ENCODE measurements around the gene PRPF6.

PRPF6 gene

DNA sequence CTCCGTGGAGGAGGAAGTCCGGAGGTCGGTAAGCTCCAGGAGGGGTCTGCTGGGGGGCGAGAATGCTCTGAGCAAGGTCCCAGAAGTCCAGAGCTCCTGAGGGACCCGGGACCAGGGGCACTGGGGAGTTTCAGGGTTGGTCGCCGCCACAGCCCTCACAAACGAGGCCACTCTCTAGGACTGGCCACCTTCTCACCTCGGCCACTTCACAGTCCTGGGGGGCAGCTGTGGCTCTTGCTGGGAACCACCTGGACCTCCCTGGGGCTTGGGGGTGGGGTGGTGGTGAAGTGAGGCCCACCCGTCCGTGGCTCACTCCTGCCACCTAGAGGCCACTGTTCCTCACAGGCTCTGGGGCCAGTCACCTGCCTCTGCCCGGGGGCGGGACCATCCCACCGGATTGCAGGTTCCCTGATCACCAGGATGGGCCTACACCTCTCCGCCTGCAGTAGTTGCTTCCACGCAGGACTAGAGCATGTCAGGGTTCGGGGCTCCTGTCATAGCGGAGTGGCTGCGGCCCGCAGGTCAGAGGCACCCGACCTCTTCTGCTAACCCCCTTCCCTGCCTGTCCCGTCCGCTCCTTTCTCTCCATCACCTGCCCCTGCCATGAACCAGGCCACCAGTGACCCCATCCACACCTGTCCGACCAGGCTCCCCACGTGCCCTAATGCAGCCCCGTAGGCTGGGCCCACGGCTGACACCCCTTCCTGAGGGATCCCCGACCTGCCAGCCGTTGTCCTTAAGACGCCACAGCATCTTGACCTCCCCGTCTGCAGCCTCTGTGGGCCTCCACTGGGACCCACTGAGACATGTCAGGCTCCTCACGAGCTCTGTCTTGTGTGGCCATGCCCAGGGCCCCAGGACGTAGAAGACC, 76.9 kb downstream of the PRPF6 start:
- Histone ChIP-seq H3K9me3 (ENCODE audit: control insufficient read depth in 1 of 2, low read length in 2 of 2) (no peaks in the 10 kb centered on the region), H3K36me3 (ENCODE audit: control insufficient read depth in 1 of 2, insufficient read depth in 2 of 2, low read length in 2 of 2) (no peaks in the 10 kb centered on the region), H3K4me1 (ENCODE audit: control insufficient read depth in 1 of 2, insufficient read depth in 2 of 2, low read length in 2 of 2) (peaks cover 10 to 11% of the 10 kb centered on the region in 2 donors), H3K9ac (ENCODE audit: low read depth in 1 of 2, low read length in 2 of 2) (no peak overlapping the region), H3K4me3 (ENCODE audit: low read depth in 1 of 2, low read length in 2 of 2) (peak overlapping the region; percentile 9 to 16), H3K27me3 (ENCODE audit: control insufficient read depth in 1 of 2, insufficient read depth in 2 of 2, low read length in 2 of 2) (peaks cover 33 to 40% of the 10 kb centered on the region in 2 donors), H3K27ac (ENCODE audit: low read depth, low read length) (no peak overlapping the region)

- Histone ChIP-seq H3K4me3 (ENCODE audit: low read depth in 1 of 2, low read length in 2 of 2) (no peak overlapping the region), H3K9me3 (ENCODE audit: control insufficient read depth in 1 of 2, low read length in 2 of 2) (no peaks in the 10 kb centered on the region), H3K27ac (ENCODE audit: low read depth, low read length) (no peak overlapping the region), H3K36me3 (ENCODE audit: control insufficient read depth in 1 of 2, insufficient read depth in 2 of 2, low read length in 2 of 2) (no peaks in the 10 kb centered on the region), H3K4me1 (ENCODE audit: control insufficient read depth in 1 of 2, insufficient read depth in 2 of 2, low read length in 2 of 2) (peaks cover 11 to 14% of the 10 kb centered on the region in 2 donors), H3K27me3 (ENCODE audit: control insufficient read depth in 1 of 2, insufficient read depth in 2 of 2, low read length in 2 of 2) (peaks cover 30 to 35% of the 10 kb centered on the region in 2 donors), H3K9ac (ENCODE audit: low read depth in 1 of 2, low read length in 2 of 2) (no peak overlapping the region)
These were observed 77.6 kb downstream of the PRPF6 start for GRCh38 chr20:64058536-64058935.

DNA sequence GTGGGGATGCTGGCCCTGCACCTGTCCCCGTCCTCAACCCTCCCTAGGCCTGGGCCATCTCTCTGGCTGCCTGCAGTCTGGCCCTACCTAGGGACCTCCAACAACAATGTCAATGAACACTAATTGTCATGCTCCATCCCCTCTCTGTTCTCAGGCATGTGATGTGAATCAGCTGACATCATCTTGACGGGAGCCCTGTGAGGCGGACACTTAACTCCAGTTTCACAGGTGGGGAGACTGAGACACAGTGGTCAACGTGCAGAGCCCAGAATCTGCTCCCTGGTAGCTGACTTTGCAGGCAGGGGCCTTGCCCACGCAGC, 81.3 kb downstream of the PRPF6 start:
- no peak overlapping the region for H3K27ac ChIP-seq (ENCODE audit: low read depth, low read length)
- H3K4me3 ChIP-seq (ENCODE audit: low read depth in 1 of 2, low read length in 2 of 2) = peak overlapping the region; percentile 54 to 67
- no peaks in the 10 kb centered on the region for H3K9me3 ChIP-seq (ENCODE audit: control insufficient read depth in 1 of 2, low read length in 2 of 2)
- peaks cover 18 to 36% of the 10 kb centered on the region in 2 donors for H3K4me1 ChIP-seq (ENCODE audit: control insufficient read depth in 1 of 2, insufficient read depth in 2 of 2, low read length in 2 of 2)
- peak overlapping the region; percentile 32 to 63 for H3K9ac ChIP-seq (ENCODE audit: low read depth in 1 of 2, low read length in 2 of 2)
- no peaks in the 10 kb centered on the region for H3K36me3 ChIP-seq (ENCODE audit: control insufficient read depth in 1 of 2, insufficient read depth in 2 of 2, low read length in 2 of 2)
- H3K27me3 ChIP-seq (ENCODE audit: control insufficient read depth in 1 of 2, insufficient read depth in 2 of 2, low read length in 2 of 2) = peaks cover 1 to 9% of the 10 kb centered on the region in 2 donors

GRCh38 chr20:64062596-64063388, 81.9 kb downstream of the PRPF6 start, which contains the start of gene TCEA2:
TSS of gene TCEA2 (plus strand) at chr20:64063198. CDS start at chr20:64063313, 115 bp downstream.
- Histone ChIP-seq H3K4me1 (ENCODE audit: control insufficient read depth in 1 of 2, insufficient read depth in 2 of 2, low read length in 2 of 2) (peaks cover 14 to 33% of the 10 kb centered on the region in 2 donors), H3K4me3 (ENCODE audit: low read depth in 1 of 2, low read length in 2 of 2) (peak within 1 kb of the TSS; percentile 67 to 73), H3K9me3 (ENCODE audit: control insufficient read depth in 1 of 2, low read length in 2 of 2) (no peaks in the 10 kb centered on the region), H3K27me3 (ENCODE audit: control insufficient read depth in 1 of 2, insufficient read depth in 2 of 2, low read length in 2 of 2) (peaks cover 0 to 4% of the 10 kb centered on the region in 2 donors), H3K9ac (ENCODE audit: low read depth in 1 of 2, low read length in 2 of 2) (peak within 1 kb of the TSS; percentile 32 to 63), H3K36me3 (ENCODE audit: control insufficient read depth in 1 of 2, insufficient read depth in 2 of 2, low read length in 2 of 2) (no peaks in the 10 kb centered on the region), H3K27ac (ENCODE audit: low read depth, low read length) (peak within 1 kb of the TSS; percentile 56)

GRCh38 chr20:64063389-64064144, 82.6 kb downstream of the PRPF6 start:
- Histone ChIP-seq H3K4me1 (ENCODE audit: control insufficient read depth in 1 of 2, insufficient read depth in 2 of 2, low read length in 2 of 2) (peaks cover 14 to 33% of the 10 kb centered on the region in 2 donors), H3K27ac (ENCODE audit: low read depth, low read length) (peak overlapping the region; percentile 10), H3K4me3 (ENCODE audit: low read depth in 1 of 2, low read length in 2 of 2) (peak overlapping the region; percentile 67 to 73), H3K36me3 (ENCODE audit: control insufficient read depth in 1 of 2, insufficient read depth in 2 of 2, low read length in 2 of 2) (no peaks in the 10 kb centered on the region), H3K27me3 (ENCODE audit: control insufficient read depth in 1 of 2, insufficient read depth in 2 of 2, low read length in 2 of 2) (no peaks in the 10 kb centered on the region), H3K9me3 (ENCODE audit: control insufficient read depth in 1 of 2, low read length in 2 of 2) (no peaks in the 10 kb centered on the region), H3K9ac (ENCODE audit: low read depth in 1 of 2, low read length in 2 of 2) (peak overlapping the region; percentile 32 to 59)

DNA sequence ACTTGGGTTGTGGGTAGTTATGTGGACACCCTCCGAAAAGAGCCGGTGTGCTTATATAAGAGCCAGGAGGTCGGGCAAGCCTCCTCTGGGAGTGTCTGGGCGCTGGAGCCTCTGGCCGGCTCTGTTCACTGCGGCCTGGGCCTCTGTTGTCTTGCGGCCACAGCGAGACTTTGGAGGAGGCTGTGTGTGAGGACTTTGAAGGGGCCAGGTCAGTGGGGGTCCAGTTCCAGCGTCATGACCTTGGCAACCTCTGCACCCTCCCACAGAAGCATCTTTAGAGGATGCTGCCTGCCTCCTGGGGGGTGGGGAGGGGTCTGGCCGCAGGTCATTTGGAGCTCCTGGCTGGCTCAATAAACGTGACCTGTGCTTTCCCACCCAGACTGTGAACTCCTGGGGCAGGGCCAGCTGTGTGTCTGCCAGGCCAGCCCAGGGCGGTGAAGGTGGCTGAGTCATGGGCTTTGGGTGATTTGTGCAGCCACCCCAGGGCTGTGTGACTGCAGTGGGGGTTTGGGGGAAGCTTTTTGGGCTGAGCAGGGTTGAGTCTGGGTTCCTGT, 83.3 kb downstream of the PRPF6 start:
- no peaks in the 10 kb centered on the region for H3K9me3 ChIP-seq (ENCODE audit: control insufficient read depth in 1 of 2, low read length in 2 of 2)

GRCh38 chr20:64065062-64065973, 84.4 kb downstream of the PRPF6 start:
- Histone ChIP-seq H3K9ac (ENCODE audit: low read depth in 1 of 2, low read length in 2 of 2) (no peak overlapping the region), H3K27me3 (ENCODE audit: control insufficient read depth in 1 of 2, insufficient read depth in 2 of 2, low read length in 2 of 2) (no peaks in the 10 kb centered on the region), H3K4me3 (ENCODE audit: low read depth in 1 of 2, low read length in 2 of 2) (no peak overlapping the region), H3K9me3 (ENCODE audit: control insufficient read depth in 1 of 2, low read length in 2 of 2) (no peaks in the 10 kb centered on the region), H3K4me1 (ENCODE audit: control insufficient read depth in 1 of 2, insufficient read depth in 2 of 2, low read length in 2 of 2) (peaks cover 14 to 37% of the 10 kb centered on the region in 2 donors), H3K27ac (ENCODE audit: low read depth, low read length) (no peak overlapping the region), H3K36me3 (ENCODE audit: control insufficient read depth in 1 of 2, insufficient read depth in 2 of 2, low read length in 2 of 2) (no peaks in the 10 kb centered on the region)

More for the DNA sequence above, 83.3 kb downstream of the PRPF6 start:
- Histone ChIP-seq H3K36me3 (ENCODE audit: control insufficient read depth in 1 of 2, insufficient read depth in 2 of 2, low read length in 2 of 2) (no peaks in the 10 kb centered on the region), H3K27me3 (ENCODE audit: control insufficient read depth in 1 of 2, insufficient read depth in 2 of 2, low read length in 2 of 2) (no peaks in the 10 kb centered on the region), H3K4me3 (ENCODE audit: low read depth in 1 of 2, low read length in 2 of 2) (peak overlapping the region in 1 of 2 donors; percentile 73), H3K9ac (ENCODE audit: low read depth in 1 of 2, low read length in 2 of 2) (peak overlapping the region in 1 of 2 donors; percentile 59), H3K4me1 (ENCODE audit: control insufficient read depth in 1 of 2, insufficient read depth in 2 of 2, low read length in 2 of 2) (peaks cover 14 to 34% of the 10 kb centered on the region in 2 donors), H3K27ac (ENCODE audit: low read depth, low read length) (no peak overlapping the region)

DNA sequence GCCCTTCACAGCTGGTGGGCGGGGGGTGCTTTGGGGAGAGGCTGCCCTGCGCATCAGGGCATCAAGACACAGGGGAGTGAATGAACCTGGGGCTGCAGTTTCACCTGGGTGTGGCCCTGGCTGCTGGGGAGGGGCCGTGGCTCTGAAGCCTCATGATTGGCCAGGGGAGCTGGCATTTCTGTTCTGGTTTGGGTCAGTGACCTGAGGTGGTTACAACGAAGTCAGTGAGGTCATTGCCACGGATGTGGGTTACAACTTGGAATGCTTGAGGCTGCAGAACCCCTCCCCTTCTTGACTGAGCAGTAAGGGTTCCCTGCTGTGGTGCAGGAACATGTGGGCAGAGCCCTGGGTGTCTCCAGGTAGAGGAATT, 85.0 kb downstream of the PRPF6 start:
- peaks cover 14 to 37% of the 10 kb centered on the region in 2 donors for H3K4me1 ChIP-seq (ENCODE audit: control insufficient read depth in 1 of 2, insufficient read depth in 2 of 2, low read length in 2 of 2)
- no peak overlapping the region for H3K4me3 ChIP-seq (ENCODE audit: low read depth in 1 of 2, low read length in 2 of 2)
- H3K36me3 ChIP-seq (ENCODE audit: control insufficient read depth in 1 of 2, insufficient read depth in 2 of 2, low read length in 2 of 2) = no peaks in the 10 kb centered on the region
- H3K9ac ChIP-seq (ENCODE audit: low read depth in 1 of 2, low read length in 2 of 2) = no peak overlapping the region
- no peak overlapping the region for H3K27ac ChIP-seq (ENCODE audit: low read depth, low read length)
- no peaks in the 10 kb centered on the region for H3K9me3 ChIP-seq (ENCODE audit: control insufficient read depth in 1 of 2, low read length in 2 of 2)
- no peaks in the 10 kb centered on the region for H3K27me3 ChIP-seq (ENCODE audit: control insufficient read depth in 1 of 2, insufficient read depth in 2 of 2, low read length in 2 of 2)
